Measurements from ENCODE around the gene GTF3C5. TPM values are rescaled to one million over a fixed set of nuclear protein-coding genes. Genes with fewer than 3 reads are reported as not detected.
"Not testable (repeated sequence)": the region's sequence is repeated elsewhere in the genome, so short reads cannot be mapped to it uniquely, and the experiment has no call there.

The GTF3C5 gene
- polyA plus RNA-seq, 1 experiment = 47.7 TPM

GRCh38 chr9:133040892-133041479 lies 10.2 kb downstream of the GTF3C5 start:
- H3K27me3 ChIP-seq (ENCODE audit: control insufficient read depth, insufficient read depth, low read length); H3K4me3 ChIP-seq (ENCODE audit: low read depth, low read length); DNase-seq (ENCODE audit: low read depth); POLR2A ChIA-PET: not testable (repeated sequence)
- CTCF ChIA-PET = interaction anchor here (0.8 to 7.5 kb wide), 13 partner anchors 8 to 146 kb away, joined by 3 to 92 read pairs (median 4); partner anchors contain the start of gene GTF3C5
- TF ChIP-seq, protein P1, sequence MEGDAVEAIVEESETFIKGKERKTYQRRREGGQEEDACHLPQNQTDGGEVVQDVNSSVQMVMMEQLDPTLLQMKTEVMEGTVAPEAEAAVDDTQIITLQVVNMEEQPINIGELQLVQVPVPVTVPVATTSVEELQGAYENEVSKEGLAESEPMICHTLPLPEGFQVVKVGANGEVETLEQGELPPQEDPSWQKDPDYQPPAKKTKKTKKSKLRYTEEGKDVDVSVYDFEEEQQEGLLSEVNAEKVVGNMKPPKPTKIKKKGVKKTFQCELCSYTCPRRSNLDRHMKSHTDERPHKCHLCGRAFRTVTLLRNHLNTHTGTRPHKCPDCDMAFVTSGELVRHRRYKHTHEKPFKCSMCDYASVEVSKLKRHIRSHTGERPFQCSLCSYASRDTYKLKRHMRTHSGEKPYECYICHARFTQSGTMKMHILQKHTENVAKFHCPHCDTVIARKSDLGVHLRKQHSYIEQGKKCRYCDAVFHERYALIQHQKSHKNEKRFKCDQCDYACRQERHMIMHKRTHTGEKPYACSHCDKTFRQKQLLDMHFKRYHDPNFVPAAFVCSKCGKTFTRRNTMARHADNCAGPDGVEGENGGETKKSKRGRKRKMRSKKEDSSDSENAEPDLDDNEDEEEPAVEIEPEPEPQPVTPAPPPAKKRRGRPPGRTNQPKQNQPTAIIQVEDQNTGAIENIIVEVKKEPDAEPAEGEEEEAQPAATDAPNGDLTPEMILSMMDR (IDR thresholded peaks at IDR 0.05; ENCODE audit: insufficient read depth, low read depth, low read length) = peak; percentile 67
- peaks cover 25% of the 10 kb centered on the region for H3K36me3 ChIP-seq (ENCODE audit: control insufficient read depth, insufficient read depth, low read length)

DNA sequence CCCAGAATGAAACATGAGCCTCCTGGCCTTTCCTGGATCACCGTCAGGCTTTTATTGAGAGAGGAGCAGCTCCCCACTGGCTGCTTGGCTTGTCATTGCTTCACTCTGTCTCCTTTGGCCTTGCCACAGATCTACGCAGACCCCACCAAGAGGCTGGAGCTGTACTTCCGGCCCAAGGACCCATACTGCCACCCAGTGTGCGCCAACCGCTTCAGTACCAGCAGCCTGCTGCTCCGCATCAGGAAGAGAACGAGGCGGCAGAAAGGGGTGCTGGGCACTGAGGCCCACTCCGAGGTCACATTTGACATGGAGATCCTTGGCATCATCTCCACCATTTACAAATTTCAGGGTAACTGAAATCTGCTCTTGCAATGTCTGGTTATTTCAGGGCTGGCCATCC lies 11.2 kb downstream of the GTF3C5 start:
- H3K27me3 ChIP-seq (ENCODE audit: control insufficient read depth, insufficient read depth, low read length) = no peaks in the 10 kb centered on the region
- no peak for DNase-seq (ENCODE audit: low read depth)
- peaks cover 30% of the 10 kb centered on the region for H3K36me3 ChIP-seq (ENCODE audit: control insufficient read depth, insufficient read depth, low read length)
- TF ChIP-seq, protein P1 (IDR thresholded peaks at IDR 0.05; ENCODE audit: insufficient read depth, low read depth, low read length) = no peak
- ChIA-PET CTCF (interaction anchor here (1.0 to 7.5 kb wide), 3 partner anchors 9 to 104 kb away, joined by 3 to 92 read pairs (median 7); no protein-coding TSS in a partner anchor), POLR2A (no interaction called here)
- H3K4me3 ChIP-seq (ENCODE audit: low read depth, low read length) = no peak overlapping the region

DNA sequence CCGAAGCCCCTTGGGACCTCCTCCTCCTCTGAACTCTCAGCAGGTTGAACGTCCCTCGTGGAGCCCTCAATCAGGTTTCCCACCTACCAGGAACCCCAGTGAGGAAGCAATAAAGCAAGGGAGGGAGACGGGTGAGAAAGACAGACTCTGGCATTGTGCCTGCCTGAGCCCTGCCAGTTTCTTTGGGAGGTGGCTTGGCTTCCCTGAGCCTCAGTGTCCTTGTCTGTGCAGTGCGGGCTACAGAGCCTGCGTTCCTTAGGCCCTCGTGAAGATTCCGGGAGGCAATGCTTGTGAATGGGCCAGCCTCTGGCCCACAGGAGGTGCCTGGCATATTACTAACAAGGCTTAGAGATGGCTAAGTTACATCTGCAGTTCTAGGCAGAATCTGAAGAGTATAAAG lies 11.9 kb downstream of the GTF3C5 start:
- H3K27me3 ChIP-seq (ENCODE audit: control insufficient read depth, insufficient read depth, low read length) = no peaks in the 10 kb centered on the region
- DNase-seq (ENCODE audit: low read depth) = no peak
- no peak overlapping the region for H3K4me3 ChIP-seq (ENCODE audit: low read depth, low read length)
- POLR2A ChIA-PET = no interaction called here
- H3K36me3 ChIP-seq (ENCODE audit: control insufficient read depth, insufficient read depth, low read length) = peaks cover 30% of the 10 kb centered on the region
- CTCF ChIA-PET = interaction anchor here (1.0 to 7.5 kb wide), 3 partner anchors 10 to 103 kb away, joined by 3 to 92 read pairs (median 7); no protein-coding TSS in a partner anchor
- TF ChIP-seq, protein P1 (IDR thresholded peaks at IDR 0.05; ENCODE audit: insufficient read depth, low read depth, low read length) = no peak

- H3K36me3 ChIP-seq (ENCODE audit: control insufficient read depth, insufficient read depth, low read length) = peaks cover 30% of the 10 kb centered on the region
- ChIA-PET POLR2A (interaction anchor here (0.7 kb wide), 1 partner anchor 13 kb away, joined by 3 read pairs; the partner anchor contains the start of gene GTF3C5), CTCF (interaction anchor here (0.7 to 7.5 kb wide), 3 partner anchors 58 to 103 kb away, joined by 3 to 92 read pairs (median 3); no protein-coding TSS in a partner anchor)
- H3K27me3 ChIP-seq (ENCODE audit: control insufficient read depth, insufficient read depth, low read length) = no peaks in the 10 kb centered on the region
- H3K4me3 ChIP-seq (ENCODE audit: low read depth, low read length) = no peak overlapping the region
- TF ChIP-seq, protein P1 (IDR thresholded peaks at IDR 0.05; ENCODE audit: insufficient read depth, low read depth, low read length) = no peak
- DNase-seq (ENCODE audit: low read depth) = no peak
These were observed 12.7 kb downstream of the GTF3C5 start for GRCh38 chr9:133043449-133044035.

GRCh38 chr9:133044125-133044524 lies 13.3 kb downstream of the GTF3C5 start:
- DNase-seq (ENCODE audit: low read depth) = no peak
- POLR2A ChIA-PET = no interaction called here
- CTCF ChIA-PET = interaction anchor here (1.5 to 7.5 kb wide), 2 partner anchors 57 to 102 kb away, joined by 3 to 92 read pairs; no protein-coding TSS in a partner anchor
- no peaks in the 10 kb centered on the region for H3K27me3 ChIP-seq (ENCODE audit: control insufficient read depth, insufficient read depth, low read length)
- peaks cover 35% of the 10 kb centered on the region for H3K36me3 ChIP-seq (ENCODE audit: control insufficient read depth, insufficient read depth, low read length)
- H3K4me3 ChIP-seq (ENCODE audit: low read depth, low read length) = no peak overlapping the region
- TF ChIP-seq, protein P1 (IDR thresholded peaks at IDR 0.05; ENCODE audit: insufficient read depth, low read depth, low read length) = no peak

All from BJ (cell line).